ENCODE results near the gene PGAP3. TPM values are rescaled to one million over a fixed set of nuclear protein-coding genes. Genes with fewer than 3 reads are reported as not detected.
A peak's percentile ranks its signal among the peaks of the same experiment; 100 is the strongest.

Gene PGAP3
- total and polyA plus RNA-seq, 2 of the 4 experiments (the other 2 are of a cell fraction): 4.3 to 9.8 TPM

DNA sequence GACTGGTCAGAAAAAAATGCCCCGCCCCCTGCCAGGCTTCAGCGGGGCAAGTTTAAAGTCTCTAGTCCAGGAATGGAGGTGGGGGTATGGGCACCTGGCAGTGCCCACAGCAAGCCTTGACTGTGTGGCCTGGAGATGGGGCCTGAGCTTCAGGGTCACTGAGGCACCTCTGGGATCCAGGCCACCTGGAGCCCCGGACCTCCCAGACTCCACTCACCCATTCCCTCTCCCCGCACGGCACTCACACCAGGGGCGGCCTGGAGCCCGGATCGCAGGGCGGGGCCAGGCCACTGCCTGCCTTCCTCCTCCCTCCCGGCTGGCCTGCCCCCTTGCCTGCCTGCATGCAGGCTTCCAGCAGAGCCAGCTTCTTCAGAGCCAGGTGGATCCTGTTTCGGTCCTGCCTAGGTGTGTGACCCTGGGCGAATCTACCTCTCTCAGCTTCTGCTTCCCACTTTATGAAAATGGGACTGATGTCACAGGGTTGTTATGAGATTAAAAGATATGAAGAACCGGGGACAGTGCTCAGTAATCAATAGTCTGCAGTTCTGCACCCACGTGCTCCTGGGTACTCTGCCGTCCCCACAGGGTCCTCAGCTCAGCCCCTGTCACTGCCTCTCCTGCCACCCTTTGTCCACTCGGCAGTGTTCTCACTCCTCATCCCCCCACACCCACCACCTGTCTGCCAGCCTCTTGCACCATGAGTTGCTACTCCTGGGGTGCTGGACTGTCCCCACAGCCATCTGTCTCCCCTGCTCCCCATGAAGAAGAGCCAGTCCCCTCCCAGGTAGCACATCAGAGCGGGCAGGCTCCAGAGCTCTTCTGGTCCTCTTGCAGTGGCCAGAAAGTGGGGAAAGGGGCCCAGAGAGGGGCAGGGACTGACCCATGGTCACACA is 23.9 kb downstream of the PGAP3 start:
- H2AFZ ChIP-seq (replicated peaks; ENCODE audit: low read length, poor library complexity): peak overlapping the region; percentile 71
- H3K4ac ChIP-seq (ENCODE audit: low read depth, low read length): no peak overlapping the region
- H2BK15ac ChIP-seq (ENCODE audit: low read depth, low read length): no peak overlapping the region
- H2AK9ac ChIP-seq (replicated peaks; ENCODE audit: low read depth, low read length, poor library complexity): peak overlapping the region; percentile 78
- ChIA-PET POLR2A (ENCODE audit: unreplicated experiment) (no interaction called here), CTCF (interaction anchor here (0.6 to 1.7 kb wide), 3 partner anchors 10 to 620 kb away, joined by 4 to 5 read pairs (median 4); no protein-coding TSS in a partner anchor)
- peaks cover 15% of the 10 kb centered on the region for H3K27me3 ChIP-seq (ENCODE audit: control insufficient read depth, insufficient read depth, low read length)
- no peak overlapping the region for H3K14ac ChIP-seq (replicated peaks; ENCODE audit: low read depth, low read length)
- no peaks in the 10 kb centered on the region for H3K79me1 ChIP-seq (ENCODE audit: low read depth in 1 of 2, low read length in 2 of 2)
- BruUV-seq (replicated peaks): no TSS peak
- no peak overlapping the region for H2BK120ac ChIP-seq (ENCODE audit: low read depth, low read length)
- no peaks in the 10 kb centered on the region; the same call in none of the 2 replicates for H4K20me1 ChIP-seq (ENCODE audit: insufficient read depth, low read length)
- H4K5ac ChIP-seq (ENCODE audit: low read depth, low read length): no peak overlapping the region
- intact Hi-C loops (cut with micrococcal nuclease): no loop called here
- H4K91ac ChIP-seq (ENCODE audit: insufficient read depth, low read depth, low read length): no peak overlapping the region
- no peak overlapping the region for H3K9ac ChIP-seq (ENCODE audit: low read depth, low read length)
- H3K4me3 ChIP-seq (ENCODE audit: insufficient read depth, low read depth, low read length): no peak overlapping the region
- H3K9me3 ChIP-seq (ENCODE audit: control insufficient read depth, insufficient read depth, low read length): no peaks in the 10 kb centered on the region
- WGBS, 2 experiments (ENCODE audit: extremely low coverage in 2 of 2, insufficient read length in 1 of 2): 42% methylated on average over 9 of the region's 17 CpGs; no CpG with 5 or more reads in 1 of the 2 experiments
- dilution Hi-C loops (cut with HindIII; ENCODE audit: low sequenced_read_pairs, unreplicated experiment): no loop called here
- no peak overlapping the region for H3K56ac ChIP-seq (ENCODE audit: extremely low read depth, insufficient read depth, low read length)
- in situ Hi-C loops (cut with MboI; ENCODE audit: low sequenced_read_pairs): no loop called here
- peaks cover 30% of the 10 kb centered on the region for H3K36me3 ChIP-seq (ENCODE audit: control insufficient read depth, insufficient read depth, low read length)
- no peak overlapping the region for H3K4me2 ChIP-seq (ENCODE audit: low read depth, low read length)
- H2BK20ac ChIP-seq (ENCODE audit: low read depth, low read length): no peak overlapping the region
- H2BK5ac ChIP-seq (ENCODE audit: low read depth, low read length, poor library complexity, severe bottlenecking): no peak overlapping the region
- no peak overlapping the region for H3K23ac ChIP-seq (ENCODE audit: low read depth, low read length)
- no peak overlapping the region; the same call in 1 of the 2 replicates for H2AK5ac ChIP-seq (ENCODE audit: low read depth, low read length)
- no peak overlapping the region for H3K18ac ChIP-seq (ENCODE audit: low read depth, low read length)
- ATAC-seq (ENCODE audit: low read depth) (peak; percentile 56), DNase-seq (no peak)
- H3K9me1 ChIP-seq (ENCODE audit: insufficient read depth, low read length): no peaks in the 10 kb centered on the region
- H3K27ac ChIP-seq (ENCODE audit: insufficient read depth, low read length): no peak overlapping the region
- H3K4me1 ChIP-seq (ENCODE audit: control insufficient read depth, insufficient read depth, low read length): peaks cover 7% of the 10 kb centered on the region; the same call in 1 of the 2 replicates
- no peak overlapping the region for H4K8ac ChIP-seq (ENCODE audit: low read depth in 2 of 2, low read length in 2 of 2)
- TF ChIP-seq RAD21 (IDR thresholded peaks at IDR 0.05; ENCODE audit: low read length): no peak
- no peak for TF ChIP-seq MAZ (IDR thresholded peaks at IDR 0.05; ENCODE audit: borderline replicate concordance, low read depth, low read length)
- no peak for TF ChIP-seq BHLHE40 (IDR thresholded peaks at IDR 0.05; ENCODE audit: low read depth, low read length)
- no peak for TF ChIP-seq MAFK (IDR thresholded peaks at IDR 0.05; ENCODE audit: low read depth, low read length)
- TF ChIP-seq RCOR1 (IDR thresholded peaks at IDR 0.05; ENCODE audit: insufficient replicate concordance, low read length): no peak
- no peak for TF ChIP-seq NFE2L2 (IDR thresholded peaks at IDR 0.05; ENCODE audit: low read depth, low read length)
- TF ChIP-seq CEBPB (IDR thresholded peaks at IDR 0.05; ENCODE audit: low read depth, low read length): no peak
- TF ChIP-seq USF2 (IDR thresholded peaks at IDR 0.05; ENCODE audit: low read depth, low read length): no peak

All from IMR-90 (cell line).